LHCN-M2 (cell line): ENCODE results near the gene TMEM167A. TPM values are rescaled to one million over a fixed set of nuclear protein-coding genes. Genes with fewer than 3 reads are reported as not detected.

Experiments used
- DNase-seq: peaks from one replicate; pipeline ENCODE4 v3.0.0-alpha.2; 2012; ENCODE audit warnings: low read depth
- total RNA-seq: library from RNA; depleted of rRNA; stranded (reverse); fragments of >200 nt; gene quantifications from 2 replicates; pipeline ENCODE4 v1.2.3, GENCODE V29; 2014; rRNA removed

Gene TMEM167A
- total RNA-seq, 1 experiment from 2014 or later = 69.5 TPM

DNA sequence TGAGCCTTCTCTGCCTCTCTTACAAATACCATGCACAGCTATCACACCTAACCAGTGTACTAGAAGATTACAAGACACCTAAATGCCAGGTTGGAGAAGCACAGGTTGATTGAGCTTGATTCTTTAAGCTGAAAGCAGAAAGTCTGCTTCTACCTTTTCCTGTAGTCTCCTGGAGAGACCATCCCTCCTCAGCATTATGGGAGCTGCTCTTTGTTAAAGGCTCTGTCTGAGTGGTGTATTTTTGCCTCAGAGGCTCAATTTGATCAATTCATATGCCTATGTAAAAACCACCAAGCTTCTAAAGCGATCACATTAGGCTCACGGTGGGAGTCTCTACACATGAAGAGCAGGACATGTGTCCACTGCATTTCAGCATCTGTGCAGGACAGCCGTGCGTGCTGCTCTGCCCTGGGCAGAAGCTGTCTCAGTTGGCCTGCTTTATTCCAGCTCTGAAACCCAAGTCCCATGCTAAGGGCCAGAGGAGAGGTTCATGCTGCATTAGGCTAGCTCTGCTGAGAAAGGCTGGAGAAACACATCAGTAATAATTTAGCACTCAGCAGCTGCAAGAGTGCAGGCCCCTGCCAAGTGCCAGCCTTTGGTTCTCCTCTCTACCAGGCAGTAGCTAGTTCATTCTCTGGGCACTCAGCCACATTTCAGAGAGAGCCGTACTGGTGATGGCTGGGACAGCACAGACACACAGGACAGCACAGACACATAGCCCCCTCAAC lies 41.7 kb downstream of the TMEM167A start:
- DNase-seq = peak; percentile 66

DNA sequence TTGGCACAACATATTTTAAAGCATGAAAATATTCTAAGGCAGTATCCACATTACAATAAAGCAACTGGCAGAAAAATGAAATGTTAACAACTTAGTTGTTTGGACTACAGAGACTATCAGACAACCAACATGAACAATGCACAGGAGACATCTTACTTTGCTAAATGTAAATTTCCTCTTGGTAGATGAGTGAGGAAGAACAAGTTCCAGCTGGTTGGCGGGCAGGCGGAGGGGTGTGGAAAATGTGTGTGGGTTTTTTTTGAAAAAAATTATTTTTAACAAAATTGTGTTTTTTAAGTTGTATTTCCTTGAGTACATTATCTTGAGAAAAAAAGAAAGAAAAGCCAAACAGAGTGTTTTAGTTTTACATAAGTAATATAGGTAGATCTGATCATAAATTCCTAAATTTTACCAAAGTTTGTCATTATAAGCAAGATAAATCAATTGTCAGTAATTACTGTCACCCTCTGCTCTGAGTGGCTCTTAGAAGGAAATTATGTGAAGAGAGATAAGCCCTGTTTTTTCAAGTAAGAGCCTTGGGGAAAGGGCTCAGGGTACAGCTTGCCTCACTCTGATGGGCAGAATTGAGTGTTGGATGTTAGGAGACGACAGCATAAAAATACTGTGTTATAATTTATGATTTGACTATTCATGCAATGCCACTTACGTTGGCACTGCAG lies 42.5 kb downstream of the TMEM167A start:
- no peak for DNase-seq

DNA sequence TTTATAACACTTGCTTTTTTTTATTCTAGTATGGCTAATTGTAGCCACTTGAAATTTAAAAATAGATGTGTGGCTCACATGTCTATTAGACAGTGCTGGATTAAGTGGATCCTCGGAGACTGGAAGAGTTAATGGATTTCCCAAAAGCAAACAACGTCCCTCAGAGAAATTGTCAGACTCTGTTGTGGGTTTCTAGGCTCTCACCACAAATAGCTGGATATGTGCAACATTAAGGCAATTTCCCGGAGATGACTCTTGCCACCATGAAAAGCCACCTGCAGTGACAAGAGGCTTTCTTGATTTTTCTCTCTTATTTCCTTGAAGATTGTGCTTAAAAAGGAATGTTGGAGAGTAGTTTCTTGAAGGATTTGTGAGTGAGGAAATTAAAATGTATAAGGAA lies 43.2 kb downstream of the TMEM167A start:
- DNase-seq = no peak

DNA sequence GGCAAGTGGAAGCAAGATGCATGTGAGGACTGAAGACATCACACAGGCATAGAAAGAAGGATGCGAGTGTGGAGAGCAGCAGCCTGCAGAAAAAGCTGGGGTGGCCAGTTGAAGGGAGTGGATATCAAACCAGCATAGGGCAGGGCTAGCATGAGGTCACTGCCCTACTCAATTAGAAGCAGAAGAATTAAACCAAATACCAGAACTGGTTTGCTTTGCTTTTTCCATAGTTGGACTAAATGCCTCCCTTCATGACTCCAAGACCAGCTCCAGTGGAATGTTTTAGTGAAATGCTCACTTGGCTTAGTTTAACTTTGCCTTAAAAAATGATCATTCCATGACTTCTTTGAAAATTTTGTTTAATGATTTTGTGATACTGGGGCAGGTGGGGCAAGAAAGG lies 45.8 kb downstream of the TMEM167A start:
- DNase-seq = no peak

DNA sequence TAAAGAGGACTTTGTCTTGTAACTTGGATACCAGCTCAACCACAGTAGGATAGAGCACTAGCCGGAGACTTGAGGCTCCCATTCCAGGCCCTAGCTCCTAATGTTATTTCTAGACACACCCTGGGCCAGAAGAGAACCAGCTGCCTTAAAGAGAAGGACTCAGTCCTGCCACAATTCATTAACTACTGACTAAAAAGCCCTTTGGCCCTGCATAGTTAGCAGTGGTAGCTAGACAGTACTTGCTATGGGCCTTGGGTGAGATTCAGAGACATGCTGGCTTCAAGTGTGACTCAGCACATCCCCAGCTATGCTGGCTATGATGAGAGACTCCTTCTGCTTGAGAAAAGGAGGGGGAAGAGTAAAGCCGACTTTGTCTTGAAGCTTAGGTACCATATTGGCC lies 47.3 kb downstream of the TMEM167A start:
- peak; percentile 13 for DNase-seq

DNA sequence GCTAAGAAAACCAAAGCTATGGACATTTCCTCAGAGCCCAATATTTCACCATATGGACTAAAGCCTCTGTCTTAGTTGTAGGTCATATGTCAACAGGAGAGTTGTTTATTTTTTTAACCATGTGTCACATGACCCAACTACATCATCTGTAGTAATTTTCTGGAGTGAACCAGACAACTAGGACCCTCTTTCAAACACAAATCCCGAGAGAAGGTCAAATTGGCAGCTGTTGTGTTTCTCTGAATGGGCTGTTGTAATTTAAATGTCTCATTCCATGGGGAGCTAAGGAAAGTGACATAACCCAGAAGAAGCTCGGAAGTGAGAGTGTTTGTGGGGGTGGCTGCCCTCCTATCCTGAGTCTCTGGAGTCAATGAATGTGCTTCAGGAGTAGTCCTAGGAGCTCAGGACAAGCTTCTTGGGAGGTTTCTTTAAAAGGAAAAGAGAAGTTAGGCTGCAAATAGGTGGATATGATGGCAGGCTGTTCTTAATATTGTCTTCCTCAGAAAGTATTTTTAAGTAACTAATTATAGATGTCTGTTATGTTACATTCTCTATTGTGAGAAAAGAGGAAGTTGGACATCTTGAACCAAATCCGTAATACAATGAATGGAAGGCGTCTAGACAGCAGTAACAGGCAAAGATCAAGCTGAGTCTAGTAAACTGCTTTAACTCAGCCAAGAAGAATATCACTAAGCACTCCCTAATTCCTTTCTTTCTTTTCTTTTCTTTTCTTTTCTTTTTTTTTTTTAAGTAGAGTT lies 50.1 kb downstream of the TMEM167A start:
- DNase-seq = peak; percentile 23

DNA sequence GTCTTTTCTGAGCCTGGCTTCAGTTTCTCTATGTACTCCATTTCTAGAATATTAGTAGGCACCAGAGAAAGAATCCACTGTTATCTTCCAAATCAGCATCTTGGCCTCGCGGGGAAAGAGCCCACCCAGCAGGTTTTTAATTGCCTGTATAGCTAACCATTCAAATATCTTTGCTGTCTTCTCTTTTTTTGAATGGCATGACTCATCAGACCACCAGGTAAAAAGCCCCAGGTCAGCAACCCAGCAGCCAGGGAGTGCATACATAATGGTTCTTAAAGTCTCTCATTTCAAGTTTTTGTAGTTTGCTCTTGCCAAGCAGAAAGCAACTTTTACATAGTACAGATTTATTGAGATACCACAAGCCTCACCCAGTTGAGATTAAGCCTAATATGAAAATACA lies 50.7 kb downstream of the TMEM167A start:
- DNase-seq = no peak

DNA sequence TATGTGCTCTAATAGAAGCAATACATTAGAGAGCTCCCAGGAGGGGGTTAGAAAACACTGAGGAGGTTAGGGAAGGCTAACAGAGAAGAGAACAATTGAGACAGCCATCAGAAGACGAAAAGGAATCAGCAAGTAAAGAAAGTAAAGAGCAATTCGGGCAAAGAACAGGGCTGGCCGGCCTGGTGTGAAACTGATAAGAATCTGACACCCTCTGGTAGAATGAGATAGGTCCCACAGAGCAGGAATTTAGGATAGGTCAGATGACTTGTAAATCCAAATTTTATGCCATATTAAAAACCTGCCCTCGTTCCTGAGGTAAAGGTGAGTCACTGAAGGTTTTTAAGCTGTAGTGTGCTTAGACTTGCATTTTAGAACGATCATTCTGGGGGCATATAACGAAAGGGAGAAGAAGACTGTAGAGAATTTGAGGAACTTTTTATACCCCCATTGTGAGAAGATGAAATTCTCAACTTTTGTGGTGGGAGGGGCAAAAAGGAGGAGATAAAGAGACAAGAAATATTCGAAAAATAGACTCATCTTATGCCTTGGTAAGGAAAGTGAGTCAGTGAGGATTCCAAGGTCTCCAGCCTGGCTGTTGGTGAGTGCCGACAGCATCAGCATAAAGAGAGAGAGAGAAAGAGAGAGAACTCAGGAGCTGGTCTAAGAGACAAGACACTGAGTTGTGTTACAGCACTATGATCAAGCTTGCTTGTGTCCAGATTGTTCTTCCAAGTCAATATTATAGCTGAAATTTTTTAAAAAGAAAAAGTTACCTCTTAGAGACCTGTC lies 51.3 kb downstream of the TMEM167A start:
- no peak for DNase-seq

DNA sequence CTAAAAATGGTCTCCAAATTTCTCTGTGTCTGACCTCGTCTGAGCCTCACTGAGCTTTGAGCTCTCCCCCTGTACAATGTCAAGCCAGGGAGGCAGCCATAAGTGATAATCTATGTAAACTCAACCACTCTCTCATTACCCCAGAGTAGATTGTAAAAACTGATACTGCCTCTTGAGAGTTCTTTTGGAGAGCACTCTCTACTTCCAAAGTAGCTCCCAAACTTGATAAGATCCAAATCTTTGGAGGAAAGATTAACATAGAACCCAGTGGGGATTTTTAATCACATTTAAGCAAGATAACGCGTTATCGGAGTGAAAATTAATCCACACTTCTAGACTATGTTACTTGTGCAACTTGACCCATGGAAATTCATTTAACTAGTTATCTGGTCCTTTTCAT lies 54.9 kb downstream of the TMEM167A start:
- no peak for DNase-seq

DNA sequence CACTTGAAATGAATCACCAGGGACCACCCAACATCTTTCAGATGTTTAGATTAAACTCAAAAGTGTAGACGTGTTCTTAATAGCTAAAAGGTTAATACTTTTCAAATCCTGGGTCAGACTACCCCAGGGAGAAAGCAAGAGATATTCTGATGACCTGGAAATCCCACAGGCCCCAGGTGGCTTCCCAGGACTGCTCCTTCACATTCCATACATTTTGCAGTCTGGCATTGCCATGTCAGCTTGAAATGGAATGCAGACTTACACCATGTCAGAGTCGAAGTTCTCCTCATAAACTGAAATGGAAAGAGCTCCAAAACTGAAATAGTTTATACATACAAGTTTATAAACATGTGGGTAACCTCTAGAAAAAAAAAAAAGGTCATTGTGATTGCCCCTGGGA lies 61.5 kb downstream of the TMEM167A start:
- no peak for DNase-seq

DNA sequence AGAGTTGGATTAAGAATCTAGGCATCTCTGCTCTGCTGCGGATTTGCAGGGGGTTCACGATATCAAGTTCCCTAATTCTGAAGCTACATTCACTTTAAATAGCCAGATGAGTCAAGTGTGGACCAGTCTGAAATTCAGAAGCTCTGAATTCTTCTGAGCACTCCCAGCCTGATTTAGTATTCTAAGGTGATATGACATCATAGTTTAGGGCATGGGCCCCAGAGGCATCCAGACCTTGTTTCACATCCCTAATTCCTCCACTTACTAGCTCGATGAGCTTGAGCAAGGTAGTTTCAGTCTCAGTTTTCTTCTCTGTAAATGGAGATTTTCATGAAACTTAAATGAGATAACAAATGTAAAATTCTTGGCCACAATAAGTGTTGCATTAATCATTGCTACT lies 65.2 kb downstream of the TMEM167A start:
- no peak for DNase-seq

DNA sequence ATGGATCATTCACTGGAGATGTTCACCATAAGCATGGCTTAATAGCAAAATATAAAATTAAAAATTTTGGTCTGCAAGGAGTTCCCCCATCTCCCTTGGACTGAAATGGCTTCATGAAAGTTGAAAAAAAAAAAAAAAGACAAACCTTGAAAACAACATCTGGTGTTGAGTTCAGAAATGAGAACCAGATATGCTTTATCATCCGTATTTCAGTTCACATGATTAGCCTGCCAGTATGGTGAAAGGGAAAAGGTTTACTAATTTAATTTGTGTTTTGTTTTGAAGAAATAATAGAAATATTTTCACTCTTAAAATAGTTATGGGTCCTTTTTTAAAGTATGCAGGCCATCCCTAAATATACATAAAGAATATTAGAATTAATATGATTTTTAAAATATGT lies 67.8 kb downstream of the TMEM167A start:
- no peak for DNase-seq

DNA sequence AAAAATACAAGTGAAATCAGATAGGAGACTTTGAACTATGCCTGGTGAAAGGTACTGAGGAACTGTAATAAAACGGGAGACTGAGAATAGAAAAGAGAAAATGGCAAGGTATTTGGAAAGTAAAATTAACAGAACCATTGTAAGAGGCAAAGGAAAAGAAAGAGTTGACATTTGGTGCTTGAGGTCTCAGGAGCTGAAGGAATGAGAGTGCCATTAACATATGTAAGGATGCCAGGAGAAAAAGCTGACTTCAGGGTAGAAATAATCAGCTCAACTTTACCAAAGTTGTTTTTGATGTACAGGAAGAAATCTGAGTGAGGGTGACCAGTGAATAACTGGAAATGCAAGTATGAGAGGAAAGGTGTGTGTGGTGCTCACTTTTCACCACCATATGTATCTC lies 69.4 kb downstream of the TMEM167A start:
- no peak for DNase-seq

DNA sequence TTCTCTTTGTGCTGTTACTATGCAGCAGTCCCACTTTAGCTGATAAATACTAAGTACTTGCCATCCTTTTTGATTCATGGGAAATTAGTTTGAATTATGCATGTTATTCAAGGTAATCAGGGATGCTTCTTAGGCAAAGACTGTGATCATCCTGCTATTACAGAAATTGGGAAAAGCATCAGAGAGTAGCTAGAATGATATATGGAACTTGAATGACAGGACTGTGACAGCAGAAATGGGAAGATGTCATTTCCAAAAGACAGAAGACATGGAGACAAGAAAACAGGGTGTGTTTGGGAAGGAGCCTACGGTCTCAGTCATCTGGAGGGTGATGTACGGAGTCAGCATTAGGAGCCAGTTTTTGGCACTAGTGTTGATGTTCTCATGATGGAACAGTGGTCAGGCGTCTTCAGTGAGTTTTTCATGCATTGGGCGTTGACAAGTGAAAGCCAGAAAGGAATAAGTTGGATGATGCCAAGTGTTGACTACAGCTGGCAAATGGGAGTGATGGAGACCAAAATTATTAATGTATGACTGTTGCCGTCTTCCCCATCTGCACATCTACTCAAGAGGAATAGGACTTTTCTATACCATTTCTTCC lies 70.4 kb downstream of the TMEM167A start:
- no peak for DNase-seq

DNA sequence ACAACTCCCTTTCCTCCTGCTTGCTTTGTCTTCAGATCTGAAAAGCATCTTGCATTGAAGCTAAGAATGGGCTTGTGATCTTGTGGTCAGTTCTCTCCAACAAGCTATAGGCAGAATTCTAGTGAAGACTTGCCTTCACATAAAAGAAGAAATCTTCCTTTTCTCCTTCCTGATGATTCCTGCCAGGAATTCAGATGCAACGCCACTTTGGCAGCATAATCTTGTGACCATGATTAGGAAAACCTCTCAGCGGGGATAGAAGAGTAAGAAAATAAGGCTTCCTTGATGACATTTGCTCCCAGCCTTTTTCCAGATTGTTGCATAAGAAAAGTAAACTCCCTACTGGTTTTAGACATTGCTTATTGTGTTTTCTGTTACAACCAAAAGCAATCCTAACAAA lies 73.4 kb downstream of the TMEM167A start:
- no peak for DNase-seq

Other genes with a start within 250 kb of the TMEM167A start
- gene XRCC4, start 153 bp upstream of the TMEM167A start, total RNA-seq = 14.3 and 17.2 TPM in 2 replicates